Right lobe of liver (tissue), 6 donors: ENCODE measurements around the gene AXIN1. TPM values are rescaled to one million over a fixed set of nuclear protein-coding genes. Genes with fewer than 3 reads are reported as not detected.

Experiments
- ATAC-seq, 4 donors: fragments of 200-7000 bp; cut with Tn5 transposase; one replicate each; pipeline ENCODE4 v1.9.1; 2020; ENCODE audit warnings: mild to moderate bottlenecking in 4 of 4, moderate library complexity in 4 of 4
- DNase-seq, 3 donors: peaks; one replicate each; pipeline ENCODE4 v3.0.0-alpha.2; 2020
- H3K27ac ChIP-seq, 3 donors: fragments of 200-600 bp; one replicate each; pipeline ENCODE4 v1.8.0; 2022
- H3K27me3 ChIP-seq, 2 donors: fragments of 200-600 bp; one replicate each; pipeline ENCODE4 v1.8.0; 2022
- H3K36me3 ChIP-seq, 4 donors: fragments of 200-600 bp; sonication (generic) in 1 of 4; one replicate each; pipeline versions ENCODE4 v1.5.1 to v1.8.0; 2017 to 2022; ENCODE audit warnings: control low read depth in 1 of 4
- H3K4me1 ChIP-seq, 4 donors: fragments of 200-600 bp; sonication (generic) in 1 of 4; one replicate each; pipeline versions ENCODE4 v1.5.1 to v1.8.0; 2017 to 2022; ENCODE audit warnings: control low read depth in 1 of 4
- H3K4me3 ChIP-seq, 3 donors: fragments of 200-600 bp; one replicate each; pipeline ENCODE4 v1.8.0; 2022
- H3K9me3 ChIP-seq, 4 donors: fragments of 200-600 bp; sonication (generic) in 1 of 4; one replicate each; pipeline versions ENCODE4 v1.5.1 to v1.8.0; 2017 to 2022; ENCODE audit warnings: control low read depth in 1 of 4
- CTCF ChIP-seq, 4 donors: fragments of 200-600 bp in 3 of 4; fragments of 450-650 bp in 1 of 4; IDR thresholded peaks; one replicate each; pipeline versions ENCODE4 v1.5.1 to v1.8.0; 2016 to 2022; ENCODE audit warnings: antibody characterized with exemption in 4 of 4, mild to moderate bottlenecking in 2 of 4
- POLR2A ChIP-seq: fragments of 450-650 bp; IDR thresholded peaks from one replicate; pipeline ENCODE4 v1.6.1; 2017; ENCODE audit warnings: antibody characterized with exemption, mild to moderate bottlenecking
- WGBS: methylation state at CpG from one replicate; pipeline ENCODE4 v1.1.6; 2018; ENCODE audit warnings: low coverage, low lambda C conversion rate; ENCODE audit not compliant: insufficient coverage; ENCODE audit errors: missing lambda C conversion rate; 5-methylcytosine and 5-hydroxymethylcytosine counted together
- intact Hi-C, 2 donors: fragments of 100-400 bp; cut with DNase I; formaldehyde crosslinking; loops; one replicate each; pipeline versions ENCODE4 v1.11.2 to v1.14.1; 2022
- total RNA-seq, 6 experiments: library from RNA; depleted of rRNA in 2 of 6; stranded (reverse); fragments of >200 nt in 2 of 6; fragmentation: NEBNext Ultra II Directional in 3 of 6; extraction: Animal tissue kit (Norgen Biotek cat#: 25700) in 3 of 6; gene quantifications; one replicate each; pipeline versions ENCODE4 v1.1.0 to v1.2.4, GENCODE V29; 2016 to 2023
- donor health status: DM: no; HTN: yes; CAD: no.
- donor health status: DM: no; HTN: no; CAD: no.
- donor health status: DM: no; HTN: no; CAD: no.
- donor health status: DM: no; HTN: yes; CAD: no.
- donor health status: DM: no; HTN: yes; CAD: no.

The AXIN1 gene
- total RNA-seq, 6 experiments from 2014 or later, result 5.5 to 17.4 (median 9.4) TPM

- intact Hi-C loops, result no loop called here
- Histone ChIP-seq H3K9me3 (no peaks in the 10 kb centered on the region), H3K4me3 (no peak overlapping the region), H3K27ac (no peak overlapping the region), H3K36me3 (no peaks in the 10 kb centered on the region), H3K4me1 (peaks cover 0 to 19% (median 10%) of the 10 kb centered on the region in 4 donors), H3K27me3 (no peaks in the 10 kb centered on the region)
- no peak for ATAC-seq
- no peak for DNase-seq
- TF ChIP-seq CTCF (IDR thresholded peaks at IDR 0.05) (no peak), POLR2A (no peak)
- 0% methylated on average over 1 of the region's 55 CpGs for WGBS
Measured at GRCh38 chr16:324451-325334, 27.8 kb downstream of the AXIN1 start.

- WGBS, result 0% methylated on average over 1 of the region's 17 CpGs
- H3K9me3 ChIP-seq, result no peaks in the 10 kb centered on the region
- intact Hi-C loops, result no loop called here
- H3K4me1 ChIP-seq, result peaks cover 0 to 19% (median 10%) of the 10 kb centered on the region in 4 donors
- H3K27ac ChIP-seq, result no peak overlapping the region
- ATAC-seq (no peak), DNase-seq (no peak)
- TF ChIP-seq CTCF (IDR thresholded peaks at IDR 0.05) (no peak), POLR2A (no peak)
- H3K36me3 ChIP-seq, result no peaks in the 10 kb centered on the region
- no peak overlapping the region for H3K4me3 ChIP-seq
- no peaks in the 10 kb centered on the region for H3K27me3 ChIP-seq
Measured at GRCh38 chr16:324201-324450, 28.4 kb downstream of the AXIN1 start.

GRCh38 chr16:322476-323143 is 29.9 kb downstream of the AXIN1 start:
- H3K4me1 ChIP-seq, result peaks cover 0 to 12% (median 4%) of the 10 kb centered on the region in 4 donors
- H3K4me3 ChIP-seq, result no peak overlapping the region
- H3K9me3 ChIP-seq, result no peaks in the 10 kb centered on the region
- intact Hi-C loops, result no loop called here
- H3K27ac ChIP-seq, result no peak overlapping the region
- WGBS, result 96% methylated on average over 7 of the region's 13 CpGs
- no peak for DNase-seq
- H3K27me3 ChIP-seq, result no peaks in the 10 kb centered on the region
- TF ChIP-seq CTCF (IDR thresholded peaks at IDR 0.05) (no peak), POLR2A (no peak)
- no peak for ATAC-seq
- no peaks in the 10 kb centered on the region for H3K36me3 ChIP-seq

GRCh38 chr16:321532-321931 is 31.0 kb downstream of the AXIN1 start:
- Histone ChIP-seq H3K36me3 (no peaks in the 10 kb centered on the region), H3K27ac (no peak overlapping the region), H3K4me3 (no peak overlapping the region), H3K4me1 (peaks cover 0 to 1% (median 0%) of the 10 kb centered on the region in 4 donors), H3K27me3 (no peaks in the 10 kb centered on the region), H3K9me3 (no peaks in the 10 kb centered on the region)
- no peak for DNase-seq
- no peak for ATAC-seq
- intact Hi-C loops, result no loop called here
- TF ChIP-seq POLR2A (no peak), CTCF (IDR thresholded peaks at IDR 0.05) (no peak)
- WGBS, result 70% methylated on average over 9 of the region's 9 CpGs
